ENCODE data around the gene ARHGAP10. TPM values are rescaled to one million over a fixed set of nuclear protein-coding genes. Genes with fewer than 3 reads are reported as not detected.

Gene ARHGAP10
- total RNA-seq, 1 donor from 2014 or later, result 111 TPM

GRCh38 chr4:148030193-148030873 lies 298.4 kb downstream of the ARHGAP10 start:
- no peaks in the 10 kb centered on the region for H3K9me3 Mint-ChIP-seq (ENCODE audit: low read depth)
- H3K27ac Mint-ChIP-seq (ENCODE audit: unreplicated experiment), result peak overlapping the region; percentile 95
- no peak for TF ChIP-seq CTCF (IDR thresholded peaks at IDR 0.05)
- H3K4me3 Mint-ChIP-seq (ENCODE audit: unreplicated experiment), result no peak overlapping the region
- no peak for DNase-seq (ENCODE audit: low spot score)
- no peaks in the 10 kb centered on the region for H3K27me3 Mint-ChIP-seq (ENCODE audit: low read depth)
- H3K4me1 Mint-ChIP-seq (ENCODE audit: low read depth), result peaks cover 50% of the 10 kb centered on the region
- peaks cover 11% of the 10 kb centered on the region for H3K36me3 Mint-ChIP-seq (ENCODE audit: low read depth)

- no peak for TF ChIP-seq CTCF (IDR thresholded peaks at IDR 0.05)
- Mint-ChIP-seq H3K36me3 (ENCODE audit: low read depth) (peaks cover 2% of the 10 kb centered on the region), H3K27me3 (ENCODE audit: low read depth) (no peaks in the 10 kb centered on the region), H3K27ac (ENCODE audit: unreplicated experiment) (no peak overlapping the region), H3K9me3 (ENCODE audit: low read depth) (no peaks in the 10 kb centered on the region), H3K4me1 (ENCODE audit: low read depth) (peaks cover 22% of the 10 kb centered on the region), H3K4me3 (ENCODE audit: unreplicated experiment) (no peak overlapping the region)
- DNase-seq (ENCODE audit: low spot score), result no peak
Measured at GRCh38 chr4:148034813-148035212, 302.9 kb downstream of the ARHGAP10 start.

- peaks cover 18% of the 10 kb centered on the region for H3K4me1 Mint-ChIP-seq (ENCODE audit: low read depth)
- H3K9me3 Mint-ChIP-seq (ENCODE audit: low read depth), result no peaks in the 10 kb centered on the region
- H3K36me3 Mint-ChIP-seq (ENCODE audit: low read depth), result peaks cover 2% of the 10 kb centered on the region
- H3K27me3 Mint-ChIP-seq (ENCODE audit: low read depth), result no peaks in the 10 kb centered on the region
- no peak for TF ChIP-seq CTCF (IDR thresholded peaks at IDR 0.05)
- no peak overlapping the region for H3K4me3 Mint-ChIP-seq (ENCODE audit: unreplicated experiment)
- no peak overlapping the region for H3K27ac Mint-ChIP-seq (ENCODE audit: unreplicated experiment)
- no peak for DNase-seq (ENCODE audit: low spot score)
Measured at GRCh38 chr4:148041606-148042329, 309.9 kb downstream of the ARHGAP10 start.

GRCh38 chr4:148044089-148044911 lies 312.4 kb downstream of the ARHGAP10 start:
- H3K9me3 Mint-ChIP-seq (ENCODE audit: low read depth), result no peaks in the 10 kb centered on the region
- peaks cover 16% of the 10 kb centered on the region for H3K36me3 Mint-ChIP-seq (ENCODE audit: low read depth)
- H3K27me3 Mint-ChIP-seq (ENCODE audit: low read depth), result no peaks in the 10 kb centered on the region
- H3K4me1 Mint-ChIP-seq (ENCODE audit: low read depth), result peaks cover 20% of the 10 kb centered on the region
- no peak overlapping the region for H3K4me3 Mint-ChIP-seq (ENCODE audit: unreplicated experiment)
- no peak for TF ChIP-seq CTCF (IDR thresholded peaks at IDR 0.05)
- peak overlapping the region; percentile 83 for H3K27ac Mint-ChIP-seq (ENCODE audit: unreplicated experiment)
- DNase-seq (ENCODE audit: low spot score), result no peak

GRCh38 chr4:148044912-148045352 lies 313.0 kb downstream of the ARHGAP10 start:
- peak overlapping the region; percentile 83 for H3K27ac Mint-ChIP-seq (ENCODE audit: unreplicated experiment)
- no peaks in the 10 kb centered on the region for H3K9me3 Mint-ChIP-seq (ENCODE audit: low read depth)
- peaks cover 16% of the 10 kb centered on the region for H3K36me3 Mint-ChIP-seq (ENCODE audit: low read depth)
- H3K4me1 Mint-ChIP-seq (ENCODE audit: low read depth), result peaks cover 20% of the 10 kb centered on the region
- H3K4me3 Mint-ChIP-seq (ENCODE audit: unreplicated experiment), result no peak overlapping the region
- H3K27me3 Mint-ChIP-seq (ENCODE audit: low read depth), result no peaks in the 10 kb centered on the region
- peak; percentile 51 for TF ChIP-seq CTCF (IDR thresholded peaks at IDR 0.05)
- DNase-seq (ENCODE audit: low spot score), result no peak

Measured in chondrocyte (in vitro differentiated cells).